ES-I3 (cell line): ENCODE measurements around the gene WDR48.
A peak's percentile ranks its signal among the peaks of the same experiment; 100 is the strongest.

Experiments used
- H3K36me3 ChIP-seq: 2 replicates; pipeline ENCODE4 v1.6.1; 2013; ENCODE audit warnings: mild to moderate bottlenecking, low read length, control low read depth, moderate library complexity; ENCODE audit not compliant: insufficient read depth
- H3K4me1 ChIP-seq: 2 replicates; pipeline ENCODE4 v1.6.1; 2013; ENCODE audit warnings: mild to moderate bottlenecking, control low read depth, low read length; ENCODE audit not compliant: insufficient read depth
- H3K9ac ChIP-seq: 2 replicates; pipeline ENCODE4 v1.6.1; 2013; ENCODE audit warnings: low read depth, mild to moderate bottlenecking, low read length, moderate library complexity
- H3K9me3 ChIP-seq: 2 replicates; pipeline ENCODE4 v1.6.1; 2013; ENCODE audit warnings: mild to moderate bottlenecking, low read length, moderate library complexity; ENCODE audit not compliant: control insufficient read depth, insufficient read depth

WDR48 gene

GRCh38 chr3:39051649-39052561 is at the start of gene WDR48, which contains the start of gene SCN11A:
TSS of gene WDR48 (plus strand) at chr3:39052016. CDS start at chr3:39052026, 10 bp downstream.
TSS of gene SCN11A (minus strand) at chr3:39051944. CDS start at chr3:38950362, 101,582 bp downstream.
- Histone ChIP-seq H3K4me1 (no peaks in the 10 kb centered on the region), H3K9ac (peak within 1 kb of the TSS; percentile 95), H3K36me3 (no peaks in the 10 kb centered on the region), H3K9me3 (no peaks in the 10 kb centered on the region)

GRCh38 chr3:39005295-39005694 is 46.5 kb upstream of the WDR48 start:
- H3K36me3 ChIP-seq, result no peaks in the 10 kb centered on the region
- H3K4me1 ChIP-seq, result no peaks in the 10 kb centered on the region
- no peaks in the 10 kb centered on the region; the same call in 1 of the 2 replicates for H3K9me3 ChIP-seq
- no peak overlapping the region for H3K9ac ChIP-seq

GRCh38 chr3:39011191-39011736 is 40.6 kb upstream of the WDR48 start:
- H3K9me3 ChIP-seq, result no peaks in the 10 kb centered on the region; the same call in 1 of the 2 replicates
- H3K9ac ChIP-seq, result no peak overlapping the region
- no peaks in the 10 kb centered on the region; the same call in 1 of the 2 replicates for H3K36me3 ChIP-seq
- peaks cover 5% of the 10 kb centered on the region for H3K4me1 ChIP-seq

GRCh38 chr3:39013289-39013688 is 38.5 kb upstream of the WDR48 start:
- no peaks in the 10 kb centered on the region; the same call in 1 of the 2 replicates for H3K36me3 ChIP-seq
- H3K9ac ChIP-seq, result no peak overlapping the region
- H3K9me3 ChIP-seq, result no peaks in the 10 kb centered on the region; the same call in 1 of the 2 replicates
- H3K4me1 ChIP-seq, result peaks cover 5% of the 10 kb centered on the region

GRCh38 chr3:39013921-39014509 is 37.8 kb upstream of the WDR48 start:
- H3K9ac ChIP-seq, result no peak overlapping the region
- H3K4me1 ChIP-seq, result peaks cover 5% of the 10 kb centered on the region
- H3K9me3 ChIP-seq, result no peaks in the 10 kb centered on the region; the same call in 1 of the 2 replicates
- H3K36me3 ChIP-seq, result no peaks in the 10 kb centered on the region; the same call in 1 of the 2 replicates

GRCh38 chr3:39015418-39015817 is 36.4 kb upstream of the WDR48 start:
- no peak overlapping the region for H3K9ac ChIP-seq
- H3K9me3 ChIP-seq, result no peaks in the 10 kb centered on the region
- H3K36me3 ChIP-seq, result no peaks in the 10 kb centered on the region; the same call in 1 of the 2 replicates
- H3K4me1 ChIP-seq, result peaks cover 5% of the 10 kb centered on the region

GRCh38 chr3:39019299-39019698 is 32.5 kb upstream of the WDR48 start:
- no peaks in the 10 kb centered on the region; the same call in 1 of the 2 replicates for H3K36me3 ChIP-seq
- H3K4me1 ChIP-seq, result no peaks in the 10 kb centered on the region
- no peak overlapping the region for H3K9ac ChIP-seq
- no peaks in the 10 kb centered on the region for H3K9me3 ChIP-seq

GRCh38 chr3:39021029-39021428 is 30.8 kb upstream of the WDR48 start:
- no peak overlapping the region for H3K9ac ChIP-seq
- no peaks in the 10 kb centered on the region for H3K9me3 ChIP-seq
- H3K36me3 ChIP-seq, result no peaks in the 10 kb centered on the region
- no peaks in the 10 kb centered on the region for H3K4me1 ChIP-seq

- no peak overlapping the region for H3K9ac ChIP-seq
- no peaks in the 10 kb centered on the region for H3K9me3 ChIP-seq
- H3K36me3 ChIP-seq, result no peaks in the 10 kb centered on the region
- H3K4me1 ChIP-seq, result no peaks in the 10 kb centered on the region
Observed at GRCh38 chr3:39021465-39022285, 30.1 kb upstream of the WDR48 start.

- no peaks in the 10 kb centered on the region for H3K36me3 ChIP-seq
- no peaks in the 10 kb centered on the region for H3K4me1 ChIP-seq
- H3K9me3 ChIP-seq, result no peaks in the 10 kb centered on the region
- H3K9ac ChIP-seq, result no peak overlapping the region
Observed at GRCh38 chr3:39022286-39022630, 29.6 kb upstream of the WDR48 start.

- H3K36me3 ChIP-seq, result no peaks in the 10 kb centered on the region
- H3K9ac ChIP-seq, result no peak overlapping the region
- H3K9me3 ChIP-seq, result no peaks in the 10 kb centered on the region
- no peaks in the 10 kb centered on the region for H3K4me1 ChIP-seq
Observed at GRCh38 chr3:39024497-39024896, 27.3 kb upstream of the WDR48 start.

GRCh38 chr3:39025222-39025970 is 26.4 kb upstream of the WDR48 start:
- Histone ChIP-seq H3K9ac (no peak overlapping the region), H3K4me1 (no peaks in the 10 kb centered on the region), H3K36me3 (no peaks in the 10 kb centered on the region), H3K9me3 (no peaks in the 10 kb centered on the region)

- no peaks in the 10 kb centered on the region for H3K36me3 ChIP-seq
- H3K9ac ChIP-seq, result no peak overlapping the region
- H3K9me3 ChIP-seq, result no peaks in the 10 kb centered on the region
- H3K4me1 ChIP-seq, result no peaks in the 10 kb centered on the region
Observed at GRCh38 chr3:39028546-39028945, 23.3 kb upstream of the WDR48 start.
